D721Med (cell line): ENCODE results near the gene GRAMD2A.

Source experiments
- DNase-seq: peaks from one replicate; pipeline ENCODE4 v3.0.0; 2011; ENCODE audit warnings: low spot score; ENCODE audit not compliant: insufficient read length
- FAIRE-seq: peaks from 2 replicates; lab custom pipeline; 2011; peaks lifted over from hg19 to GRCh38; lab: Jason Lieb, UNC
- CTCF ChIP-seq: IDR thresholded peaks from 2 replicates; pipeline ENCODE4 v1.5.1; 2012; ENCODE audit warnings: mild to moderate bottlenecking, control low read depth; ENCODE audit not compliant: insufficient read depth; ENCODE audit errors: missing control alignments

The GRAMD2A gene

GRCh38 chr15:72127724-72128322, 69.8 kb downstream of the GRAMD2A start:
- no peak for TF ChIP-seq CTCF
- FAIRE-seq (no peak), DNase-seq (no peak)

- FAIRE-seq (no peak), DNase-seq (no peak)
- no peak for TF ChIP-seq CTCF
Measured at GRCh38 chr15:72124218-72124617, 73.4 kb downstream of the GRAMD2A start.

GRCh38 chr15:72118017-72118978, 79.3 kb downstream of the GRAMD2A start, which contains the start of the genes MYO9A and SENP8:
TSS of gene MYO9A (minus strand) at chr15:72118150. CDS start at chr15:72046563, 71,587 bp downstream.
TSS of gene SENP8 (plus strand) at chr15:72118403. CDS start at chr15:72139624, 21,221 bp downstream.
- peak; percentile 4 for TF ChIP-seq CTCF
- FAIRE-seq (no peak), DNase-seq (peak; percentile 60)

GRCh38 chr15:72117486-72118016, 80.0 kb downstream of the GRAMD2A start:
- no peak for TF ChIP-seq CTCF
- FAIRE-seq (no peak), DNase-seq (no peak)

- FAIRE-seq: no peak
- DNase-seq: no peak
Measured at GRCh38 chr15:72116731-72117485, 80.7 kb downstream of the GRAMD2A start.

More at GRCh38 chr15:72116731-72117485, 80.7 kb downstream of the GRAMD2A start:
- TF ChIP-seq CTCF: no peak
